CD4-positive, alpha-beta T cell treated with Interleukin-4 for 1 hour (primary cell): ENCODE data around the gene FOXN3.
"Not testable (repeated sequence)": the region's sequence is repeated elsewhere in the genome, so short reads cannot be mapped to it uniquely, and the experiment has no call there.

Experiments used
- DNase-seq, 2 donors: peaks; one replicate each; pipeline ENCODE4 v3.0.0-alpha.2; 2020 to 2022

The FOXN3 gene

GRCh38 chr14:89111232-89111631 is 305.8 kb downstream of the FOXN3 start:
- not testable (repeated sequence) for DNase-seq

DNA sequence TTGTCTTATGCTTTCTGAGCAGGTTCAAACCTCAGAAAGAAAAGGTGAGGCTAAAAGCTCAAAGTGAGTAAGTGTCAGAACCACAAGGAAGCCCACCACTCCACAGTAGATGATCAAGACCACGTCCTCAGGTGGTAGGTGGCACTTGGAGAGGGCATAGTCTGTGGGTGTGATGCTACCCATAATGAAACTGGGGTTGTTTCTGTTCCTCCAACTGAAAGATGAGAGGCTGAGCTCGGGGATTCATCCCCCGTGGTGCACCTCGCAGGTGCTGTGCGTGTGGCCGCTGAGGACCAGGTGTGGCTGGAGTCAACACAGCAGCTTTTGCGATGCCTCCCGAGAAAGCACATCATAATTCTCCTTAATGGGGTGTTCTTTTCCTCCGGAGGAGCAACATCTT is 306.9 kb downstream of the FOXN3 start:
- no peak for DNase-seq

- no peak for DNase-seq
Measured at GRCh38 chr14:89108608-89109007, 308.4 kb downstream of the FOXN3 start.

- no peak for DNase-seq
Measured at GRCh38 chr14:89107626-89108025, 309.4 kb downstream of the FOXN3 start.
